AG04450 (cell line): ENCODE results near the gene C2orf81. TPM values are rescaled to one million over a fixed set of nuclear protein-coding genes. Genes with fewer than 3 reads are reported as not detected.
"Not testable (repeated sequence)": the region's sequence is repeated elsewhere in the genome, so short reads cannot be mapped to it uniquely, and the experiment has no call there.

Experiments
- CTCF ChIA-PET: fragments of 300-600, 350-600 bp; formaldehyde crosslinking; extraction: SDS; loops from one replicate; lab custom pipeline; 2022; ENCODE audit warnings: antibody characterized with exemption, inconsistent platforms; lab: Charles Lee
- POLR2A ChIA-PET: fragments of 350-600 bp; formaldehyde crosslinking; extraction: SDS; loops from one replicate; lab custom pipeline; 2021; ENCODE audit warnings: antibody characterized with exemption, inconsistent platforms; lab: Yijun Ruan, JAX
- DNase-seq: peaks from one replicate; pipeline ENCODE4 v3.0.0-alpha.2; 2011; ENCODE audit warnings: low read depth, low spot score
- H3K27ac ChIP-seq: one replicate; pipeline ENCODE4 v1.5.1; 2012; ENCODE audit warnings: low read depth, low read length, control low read depth
- H3K27me3 ChIP-seq: one replicate; pipeline ENCODE4 v1.6.0; 2012; ENCODE audit warnings: low read length; ENCODE audit not compliant: control insufficient read depth, insufficient read depth
- H3K4me3 ChIP-seq: 2 replicates; pipeline ENCODE4 v1.5.1; 2011; ENCODE audit warnings: mild to moderate bottlenecking, low read depth, low read length, control low read depth
- H3K9me3 ChIP-seq: 2 replicates; pipeline ENCODE4 v1.5.1; 2012; ENCODE audit warnings: low read length; ENCODE audit not compliant: control insufficient read depth, insufficient read depth
- CTCF ChIP-seq: IDR thresholded peaks from 2 replicates; pipeline ENCODE4 v1.5.1; 2011; ENCODE audit warnings: low read depth, low read length, control low read depth, inconsistent platforms
- polyA plus RNA-seq: library from polyadenylated mRNA; depleted of rRNA; stranded (reverse); fragments of >200 nt; gene quantifications from 2 replicates; pipeline ENCODE4 v1.2.3, GENCODE V29; 2011

C2orf81 gene
- polyA plus RNA-seq, 1 experiment, result 0.16 TPM

DNA sequence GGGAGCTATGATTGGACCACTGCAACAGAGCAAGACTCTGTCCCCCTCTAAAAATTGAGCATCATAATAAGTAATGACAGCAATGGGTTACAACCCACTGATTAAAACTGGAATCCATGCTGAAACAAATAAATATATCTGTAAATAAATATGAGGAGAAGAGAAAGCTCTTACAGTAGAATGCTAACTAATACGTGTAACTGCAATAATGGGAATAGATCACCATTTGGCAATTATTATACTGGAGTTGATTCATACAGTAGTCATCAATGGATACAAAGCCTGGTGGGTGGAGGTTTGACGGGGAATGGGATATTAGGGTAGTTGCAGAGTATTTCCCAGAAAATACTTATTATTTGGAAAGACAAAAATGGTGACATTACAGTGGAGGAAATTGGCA is 27.4 kb upstream of the C2orf81 start:
- no peak overlapping the region for H3K4me3 ChIP-seq
- no peak overlapping the region for H3K27ac ChIP-seq
- CTCF ChIA-PET, result no interaction called here
- TF ChIP-seq CTCF, result no peak
- peaks cover 6% of the 10 kb centered on the region for H3K27me3 ChIP-seq
- no peaks in the 10 kb centered on the region for H3K9me3 ChIP-seq
- DNase-seq, result no peak
- POLR2A ChIA-PET, result no interaction called here

GRCh38 chr2:74447230-74447999 is 26.0 kb upstream of the C2orf81 start:
- H3K9me3 ChIP-seq, result no peaks in the 10 kb centered on the region
- H3K27ac ChIP-seq, result no peak overlapping the region
- no peak for DNase-seq
- POLR2A ChIA-PET, result no interaction called here
- no peak for TF ChIP-seq CTCF
- H3K27me3 ChIP-seq, result peaks cover 6% of the 10 kb centered on the region
- H3K4me3 ChIP-seq, result no peak overlapping the region
- CTCF ChIA-PET, result no interaction called here

DNA sequence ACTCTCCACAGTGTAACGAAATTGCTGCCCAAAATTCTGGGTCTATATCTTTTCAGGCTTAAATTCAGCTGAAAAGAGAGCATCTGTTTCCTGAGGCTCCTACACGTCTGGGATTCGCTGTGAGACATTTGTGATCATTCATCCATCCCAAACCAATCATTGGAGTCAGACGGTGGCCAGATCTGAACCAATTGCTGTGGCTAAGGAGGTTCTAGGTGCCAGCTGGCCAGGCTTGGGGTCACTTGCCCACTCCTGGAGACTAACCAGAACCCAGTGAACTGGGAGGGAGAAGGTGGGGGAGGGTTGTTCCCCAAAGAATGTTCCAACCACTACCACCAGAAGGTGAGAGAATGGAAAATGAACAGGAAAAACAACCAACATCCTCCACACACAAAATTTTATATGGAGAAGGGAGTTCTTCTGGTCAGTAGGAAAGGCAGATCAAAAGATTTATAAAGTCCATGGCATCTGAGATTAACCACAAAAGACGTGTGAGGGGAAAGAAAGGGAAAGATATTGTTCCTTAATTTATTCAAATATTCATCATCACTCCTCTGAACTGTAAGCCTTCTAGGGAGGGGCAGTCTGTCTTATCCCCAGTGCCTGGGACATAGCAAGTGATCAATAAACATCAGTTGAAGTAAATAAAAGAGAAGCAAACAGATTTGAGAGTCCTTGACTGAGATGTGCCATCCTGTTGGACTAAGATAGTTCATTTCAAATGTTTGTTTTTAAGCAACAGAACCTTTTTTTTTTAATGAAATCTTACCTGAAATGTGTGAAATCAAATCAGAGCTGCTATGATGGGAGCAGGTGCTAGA is 23.3 kb upstream of the C2orf81 start:
- ChIA-PET POLR2A (no interaction called here), CTCF (interaction anchor here (0.9 to 1.5 kb wide), 2 partner anchors 21 to 110 kb away, joined by 3 read pairs; partner anchors contain the start of gene MOGS)
- TF ChIP-seq CTCF, result no peak
- Histone ChIP-seq H3K27me3 (peaks cover 22% of the 10 kb centered on the region), H3K4me3 (no peak overlapping the region), H3K27ac (no peak overlapping the region), H3K9me3 (peaks cover 11% of the 10 kb centered on the region; the same call in 1 of the 2 replicates)
- no peak for DNase-seq

GRCh38 chr2:74442483-74443297 is 21.3 kb upstream of the C2orf81 start:
- Histone ChIP-seq H3K9me3 (peaks cover 11% of the 10 kb centered on the region; the same call in 1 of the 2 replicates), H3K27me3 (peaks cover 22% of the 10 kb centered on the region)
- CTCF ChIA-PET, H3K27ac ChIP-seq, DNase-seq, H3K4me3 ChIP-seq, POLR2A ChIA-PET: not testable (repeated sequence)
